Neural progenitor cell (in vitro differentiated cells): ENCODE results near the gene PATZ1. TPM values are rescaled to one million over a fixed set of nuclear protein-coding genes. Genes with fewer than 3 reads are reported as not detected.

ENCODE experiments used
- DNase-seq: peaks from one replicate; pipeline ENCODE4 v3.0.0-alpha.2; 2016; ENCODE audit warnings: low spot score
- H2AFZ ChIP-seq: fragments of 200-600 bp; sonication (generic); replicated peaks from 2 replicates; pipeline ENCODE4 v1.6.1; 2016; ENCODE audit warnings: antibody characterized with exemption
- H3F3A ChIP-seq: fragments of 200-600 bp; sonication (generic); 2 replicates; pipeline ENCODE4 v1.6.1; 2016; ENCODE audit warnings: antibody characterized with exemption, low read depth
- H3K27ac ChIP-seq: fragments of 200-600 bp; sonication (generic); 2 replicates; pipeline ENCODE4 v1.5.1; 2016; ENCODE audit warnings: mild to moderate bottlenecking
- H3K27me3 ChIP-seq: fragments of 200-600 bp; sonication (generic); 2 replicates; pipeline ENCODE4 v1.6.1; 2016; ENCODE audit warnings: mild to moderate bottlenecking, moderate library complexity
- H3K36me3 ChIP-seq: fragments of 200-600 bp; sonication (generic); 2 replicates; pipeline ENCODE4 v1.5.1; 2016
- H3K4me1 ChIP-seq: fragments of 200-600 bp; sonication (generic); 2 replicates; pipeline ENCODE4 v1.6.1; 2016; ENCODE audit warnings: mixed run types
- H3K4me2 ChIP-seq: fragments of 200-600 bp; sonication (generic); 2 replicates; pipeline ENCODE4 v1.6.1; 2016
- H3K4me3 ChIP-seq: fragments of 200-600 bp; sonication (generic); 2 replicates; pipeline ENCODE4 v1.5.1; 2016
- H3K79me2 ChIP-seq: fragments of 200-600 bp; sonication (generic); 2 replicates; pipeline ENCODE4 v1.6.1; 2016; ENCODE audit warnings: low read depth
- H3K9ac ChIP-seq: fragments of 200-600 bp; sonication (generic); 2 replicates; pipeline ENCODE4 v1.6.1; 2016
- H3K9me3 ChIP-seq: fragments of 200-600 bp; sonication (generic); 2 replicates; pipeline ENCODE4 v1.5.1; 2016; ENCODE audit warnings: low read depth
- H4K20me1 ChIP-seq: fragments of 200-600 bp; sonication (generic); 2 replicates; pipeline ENCODE4 v1.6.1; 2016; ENCODE audit warnings: low read depth
- H3K27ac Mint-ChIP-seq: 3 replicates; pipeline ENCODE4 v1.8.0; 2021; ENCODE audit warnings: mixed read lengths
- H3K27me3 Mint-ChIP-seq: 2 replicates; pipeline ENCODE4 v1.8.0; 2022; ENCODE audit warnings: low read depth, mild to moderate bottlenecking, inconsistent platforms, moderate library complexity, mixed read lengths; ENCODE audit not compliant: insufficient read depth
- H3K36me3 Mint-ChIP-seq: 3 replicates; pipeline ENCODE4 v1.8.0; 2021; ENCODE audit warnings: mixed read lengths
- H3K4me1 Mint-ChIP-seq: 3 replicates; pipeline ENCODE4 v1.8.0; 2021; ENCODE audit warnings: mixed read lengths
- H3K4me3 Mint-ChIP-seq: 3 replicates; pipeline ENCODE4 v1.8.0; 2021; ENCODE audit warnings: mild to moderate bottlenecking, moderate library complexity, mixed read lengths
- H3K9me3 Mint-ChIP-seq: 3 replicates; pipeline ENCODE4 v1.8.0; 2020; ENCODE audit warnings: mixed read lengths
- EZH2 ChIP-seq: fragments of 200-600 bp; sonication (generic); IDR thresholded peaks from 2 replicates; pipeline ENCODE4 v1.6.1; 2017; ENCODE audit warnings: antibody characterized with exemption, mild to moderate bottlenecking, moderate library complexity
- EZH2phosphoT487 ChIP-seq: fragments of 200-600 bp; sonication (generic); IDR thresholded peaks from 2 replicates; pipeline ENCODE4 v1.6.1; 2017; ENCODE audit warnings: antibody characterized with exemption
- total RNA-seq: library from RNA; depleted of rRNA; stranded (reverse); fragments of >200 nt; gene quantifications from 2 replicates; pipeline ENCODE4 v1.2.3, GENCODE V29; 2015; ENCODE audit warnings: low replicate concordance
- TF ChIP-seq, protein P1 (sequence below): fragments of 200-600 bp; sonication (generic); IDR thresholded peaks from 2 replicates; pipeline ENCODE4 v1.5.1; 2017; ENCODE audit warnings: antibody characterized with exemption, mild to moderate bottlenecking

PATZ1 gene
- total RNA-seq, 1 donor from 2014 or later: 28.6 TPM

DNA sequence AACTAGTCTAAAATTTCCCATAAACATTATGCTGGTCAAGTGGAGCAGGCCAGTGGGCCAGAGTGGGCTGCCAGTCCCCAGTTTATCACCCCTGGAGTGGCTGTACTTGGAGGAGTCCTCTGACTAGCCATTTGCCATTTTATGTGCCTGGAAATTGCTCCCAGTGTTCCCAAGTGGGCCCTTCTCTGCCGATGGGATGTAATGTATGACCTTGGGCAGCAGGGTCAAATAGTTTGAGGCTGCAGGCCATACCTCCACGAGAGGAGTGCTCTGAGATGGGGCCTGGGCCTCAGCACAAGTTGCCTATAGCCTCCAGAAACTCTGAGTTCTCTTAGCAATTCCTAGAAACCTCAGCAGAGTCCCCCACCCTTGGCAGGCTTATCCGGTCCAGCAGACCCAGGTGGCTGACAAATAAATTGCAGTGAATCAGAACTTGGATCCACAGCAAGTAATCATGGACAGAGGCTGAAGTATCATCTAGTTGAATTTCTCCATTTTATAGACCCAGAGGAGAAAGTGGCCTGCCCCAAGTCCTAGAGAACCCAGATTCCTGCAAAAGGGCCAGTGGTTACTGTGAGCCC, 17.8 kb upstream of the PATZ1 start:
- Mint-ChIP-seq H3K4me3 (no peak overlapping the region), H3K9me3 (no peaks in the 10 kb centered on the region), H3K27me3 (peaks cover 2% of the 10 kb centered on the region), H3K36me3 (no peaks in the 10 kb centered on the region), H3K4me1 (no peaks in the 10 kb centered on the region), H3K27ac (no peak overlapping the region)
- no peak for DNase-seq
- Histone ChIP-seq H3K27me3 (no peaks in the 10 kb centered on the region), H3F3A (no peaks in the 10 kb centered on the region), H3K9me3 (no peaks in the 10 kb centered on the region), H3K79me2 (no peaks in the 10 kb centered on the region), H3K4me1 (no peaks in the 10 kb centered on the region), H3K36me3 (no peaks in the 10 kb centered on the region), H4K20me1 (no peaks in the 10 kb centered on the region), H2AFZ (no peak overlapping the region), H3K27ac (no peak overlapping the region), H3K4me2 (no peak overlapping the region), H3K4me3 (no peak overlapping the region), H3K9ac (no peak overlapping the region)
- TF ChIP-seq, protein P1, sequence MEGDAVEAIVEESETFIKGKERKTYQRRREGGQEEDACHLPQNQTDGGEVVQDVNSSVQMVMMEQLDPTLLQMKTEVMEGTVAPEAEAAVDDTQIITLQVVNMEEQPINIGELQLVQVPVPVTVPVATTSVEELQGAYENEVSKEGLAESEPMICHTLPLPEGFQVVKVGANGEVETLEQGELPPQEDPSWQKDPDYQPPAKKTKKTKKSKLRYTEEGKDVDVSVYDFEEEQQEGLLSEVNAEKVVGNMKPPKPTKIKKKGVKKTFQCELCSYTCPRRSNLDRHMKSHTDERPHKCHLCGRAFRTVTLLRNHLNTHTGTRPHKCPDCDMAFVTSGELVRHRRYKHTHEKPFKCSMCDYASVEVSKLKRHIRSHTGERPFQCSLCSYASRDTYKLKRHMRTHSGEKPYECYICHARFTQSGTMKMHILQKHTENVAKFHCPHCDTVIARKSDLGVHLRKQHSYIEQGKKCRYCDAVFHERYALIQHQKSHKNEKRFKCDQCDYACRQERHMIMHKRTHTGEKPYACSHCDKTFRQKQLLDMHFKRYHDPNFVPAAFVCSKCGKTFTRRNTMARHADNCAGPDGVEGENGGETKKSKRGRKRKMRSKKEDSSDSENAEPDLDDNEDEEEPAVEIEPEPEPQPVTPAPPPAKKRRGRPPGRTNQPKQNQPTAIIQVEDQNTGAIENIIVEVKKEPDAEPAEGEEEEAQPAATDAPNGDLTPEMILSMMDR: no peak
- TF ChIP-seq EZH2phosphoT487 (no peak), EZH2 (no peak)

GRCh38 chr22:31361743-31362142, 15.6 kb upstream of the PATZ1 start:
- no peaks in the 10 kb centered on the region for H3K4me1 Mint-ChIP-seq
- no peak overlapping the region for H3K4me3 ChIP-seq
- peak overlapping the region; percentile 81 for H3K27ac Mint-ChIP-seq

GRCh38 chr22:31360029-31360428, 13.9 kb upstream of the PATZ1 start:
- TF ChIP-seq EZH2 (no peak), EZH2phosphoT487 (no peak)
- TF ChIP-seq, protein P1: no peak
- Histone ChIP-seq H3K36me3 (no peaks in the 10 kb centered on the region), H3K4me3 (no peak overlapping the region), H3K9me3 (no peaks in the 10 kb centered on the region), H4K20me1 (no peaks in the 10 kb centered on the region), H3K9ac (no peak overlapping the region), H3K4me2 (no peak overlapping the region), H3K4me1 (no peaks in the 10 kb centered on the region), H2AFZ (no peak overlapping the region), H3K27me3 (no peaks in the 10 kb centered on the region), H3K79me2 (no peaks in the 10 kb centered on the region), H3K27ac (no peak overlapping the region), H3F3A (no peaks in the 10 kb centered on the region)
- Mint-ChIP-seq H3K27ac (no peak overlapping the region), H3K27me3 (peaks cover 4% of the 10 kb centered on the region), H3K4me1 (no peaks in the 10 kb centered on the region), H3K36me3 (no peaks in the 10 kb centered on the region), H3K4me3 (no peak overlapping the region), H3K9me3 (no peaks in the 10 kb centered on the region)
- no peak for DNase-seq

More at GRCh38 chr22:31361743-31362142, 15.6 kb upstream of the PATZ1 start:
- no peaks in the 10 kb centered on the region for H3K36me3 Mint-ChIP-seq
- Histone ChIP-seq H3F3A (no peaks in the 10 kb centered on the region), H3K79me2 (no peaks in the 10 kb centered on the region), H2AFZ (no peak overlapping the region), H3K9me3 (no peaks in the 10 kb centered on the region), H3K27me3 (no peaks in the 10 kb centered on the region), H4K20me1 (no peaks in the 10 kb centered on the region), H3K4me2 (no peak overlapping the region), H3K27ac (no peak overlapping the region), H3K9ac (no peak overlapping the region), H3K4me1 (no peaks in the 10 kb centered on the region), H3K36me3 (no peaks in the 10 kb centered on the region)
- no peaks in the 10 kb centered on the region for H3K9me3 Mint-ChIP-seq
- TF ChIP-seq EZH2: no peak
- TF ChIP-seq, protein P1: no peak
- TF ChIP-seq EZH2phosphoT487: no peak
- H3K27me3 Mint-ChIP-seq: peaks cover 4% of the 10 kb centered on the region
- no peak for DNase-seq
- H3K4me3 Mint-ChIP-seq: no peak overlapping the region
